SK-N-SH (cell line): ENCODE results near the gene CNIH3.

Experiments used
- EP300 ChIP-seq, 2 experiments: IDR thresholded peaks; 2 replicates each; pipeline versions ENCODE4 v1.4.0 to v1.6.1; 2012; ENCODE audit warnings: borderline replicate concordance in 1 of 2, low read depth in 1 of 2, low read length in 1 of 2
- TAF1 ChIP-seq: IDR thresholded peaks from 2 replicates; pipeline ENCODE4 v1.6.1; 2012; ENCODE audit warnings: low read depth, mild to moderate bottlenecking, low read length, moderate library complexity, borderline replicate concordance

GRCh38 chr1:224594360-224594759, 21.8 kb upstream of the CNIH3 start:
- TF ChIP-seq EP300 (IDR thresholded peaks at IDR 0.05; ENCODE audit: borderline replicate concordance in 1 of 2, low read depth in 1 of 2, low read length in 1 of 2) (no peak), TAF1 (no peak)
